ENCODE measurements around the gene CCN5. TPM values are rescaled to one million over a fixed set of nuclear protein-coding genes. Genes with fewer than 3 reads are reported as not detected.
A peak's percentile ranks its signal among the peaks of the same experiment; 100 is the strongest.

CCN5 gene
- total RNA-seq, 1 experiment from 2014 or later, result 0.26 TPM

DNA sequence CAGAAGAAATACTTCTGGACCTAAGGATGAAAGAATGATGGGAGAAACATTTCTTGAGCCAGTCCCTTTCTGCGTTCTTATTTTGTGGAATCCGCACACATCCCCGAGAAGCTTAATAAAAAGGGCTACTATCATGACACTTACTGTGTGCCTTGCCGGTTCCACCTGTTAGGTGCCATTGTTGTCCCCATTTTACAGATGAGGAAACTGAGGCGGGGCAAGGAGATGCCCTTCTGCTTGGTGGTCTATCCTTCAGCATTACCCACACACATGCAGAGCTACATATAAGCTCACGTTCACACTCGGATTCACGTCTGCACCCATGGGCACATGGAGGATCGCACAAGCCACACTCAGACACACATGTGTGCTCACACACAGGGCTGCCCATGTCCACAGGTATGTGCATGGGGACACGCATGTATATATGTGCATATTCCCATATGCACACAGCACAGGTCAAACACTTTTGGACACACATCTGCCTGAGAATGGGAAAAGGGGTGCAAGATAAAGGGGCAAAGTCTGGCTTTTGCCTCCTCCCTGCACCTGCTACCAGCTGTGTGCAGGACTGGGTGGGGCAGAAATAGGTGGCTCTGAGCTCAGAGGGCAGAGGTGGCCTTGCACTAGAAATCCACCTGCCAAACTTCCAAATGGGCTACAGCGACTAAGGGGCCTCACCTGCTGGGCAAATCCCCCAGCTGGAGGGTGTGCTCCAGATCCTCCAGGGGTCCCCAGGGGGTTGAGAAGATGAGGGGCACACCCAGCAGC is 33.2 kb upstream of the CCN5 start:
- CTCF ChIA-PET, result interaction anchor here (0.6 to 2.9 kb wide), 4 partner anchors 36 to 297 kb away, joined by 3 to 17 read pairs (median 4); no protein-coding TSS in a partner anchor
- no peak for ATAC-seq
- no peak for DNase-seq
- no peaks in the 10 kb centered on the region for H3K9me2 ChIP-seq (replicated peaks; ENCODE audit: low read length)
- no peaks in the 10 kb centered on the region for H4K20me1 ChIP-seq (ENCODE audit: low read length)
- H3K4me1 ChIP-seq (ENCODE audit: insufficient read depth, low read length), result peaks cover 10% of the 10 kb centered on the region
- H3K9me3 ChIP-seq (ENCODE audit: low read length), result no peaks in the 10 kb centered on the region
- POLR2A ChIA-PET (ENCODE audit: unreplicated experiment), result no interaction called here
- TF ChIP-seq EZH2phosphoT487 (IDR thresholded peaks at IDR 0.05; ENCODE audit: borderline replicate concordance, low read length), result no peak
- TF ChIP-seq EZH2 (IDR thresholded peaks at IDR 0.05; ENCODE audit: low read length, unreplicated experiment), result no peak
- no peak for TF ChIP-seq CTCF (conservative IDR thresholded peaks at IDR 0.05; ENCODE audit: low read depth, low read length)
- H3K4me3 ChIP-seq (ENCODE audit: low read length), result no peak overlapping the region
- intact Hi-C loops (cut with micrococcal nuclease), result no loop called here
- no peaks in the 10 kb centered on the region for H3F3A ChIP-seq (ENCODE audit: low read length, unreplicated experiment)
- H3K4me2 ChIP-seq (ENCODE audit: low read length), result no peak overlapping the region
- no peak overlapping the region for H3K27ac ChIP-seq (ENCODE audit: low read length)
- no peak overlapping the region for H3K9ac ChIP-seq (ENCODE audit: low read length)
- no TSS peak for BruUV-seq (replicated peaks)
- no peaks in the 10 kb centered on the region for H3K79me2 ChIP-seq (ENCODE audit: low read length)
- H3K36me3 ChIP-seq (ENCODE audit: low read depth, low read length), result no peaks in the 10 kb centered on the region
- no peaks in the 10 kb centered on the region for H3K27me3 ChIP-seq (ENCODE audit: low read length)
- no peak overlapping the region for H2AFZ ChIP-seq (ENCODE audit: low read length)

- ATAC-seq (peak; percentile 85), DNase-seq (peak; percentile 87)
- ChIA-PET CTCF (interaction anchor here (0.7 to 2.9 kb wide), 5 partner anchors 34 to 202 kb away, joined by 3 to 17 read pairs (median 3); partner anchors contain the start of gene YWHAB), POLR2A (ENCODE audit: unreplicated experiment) (interaction anchor here (0.6 kb wide), 1 partner anchor 26 kb away, joined by 3 read pairs; no protein-coding TSS in a partner anchor)
- H3K9ac ChIP-seq (ENCODE audit: low read length), result no peak overlapping the region
- H2AFZ ChIP-seq (ENCODE audit: low read length), result peak overlapping the region; percentile 67
- H3K79me2 ChIP-seq (ENCODE audit: low read length), result no peaks in the 10 kb centered on the region
- peaks cover 10% of the 10 kb centered on the region for H3K4me1 ChIP-seq (ENCODE audit: insufficient read depth, low read length)
- no TSS peak for BruUV-seq (replicated peaks)
- TF ChIP-seq CTCF (conservative IDR thresholded peaks at IDR 0.05; ENCODE audit: low read depth, low read length) (peak; percentile 89), EZH2phosphoT487 (IDR thresholded peaks at IDR 0.05; ENCODE audit: borderline replicate concordance, low read length) (no peak)
- H3K27me3 ChIP-seq (ENCODE audit: low read length), result no peaks in the 10 kb centered on the region
- intact Hi-C loops (cut with micrococcal nuclease), result loop anchor here (1.0 to 2.0 kb wide), 2 partner anchors 31 to 183 kb away; no protein-coding TSS in a partner anchor
- no peaks in the 10 kb centered on the region for H3K9me2 ChIP-seq (replicated peaks; ENCODE audit: low read length)
- H3K36me3 ChIP-seq (ENCODE audit: low read depth, low read length), result no peaks in the 10 kb centered on the region
- no peaks in the 10 kb centered on the region for H3K9me3 ChIP-seq (ENCODE audit: low read length)
- no peaks in the 10 kb centered on the region for H4K20me1 ChIP-seq (ENCODE audit: low read length)
- no peak overlapping the region for H3K4me3 ChIP-seq (ENCODE audit: low read length)
- peak overlapping the region; percentile 32 for H3K4me2 ChIP-seq (ENCODE audit: low read length)
- no peak overlapping the region for H3K27ac ChIP-seq (ENCODE audit: low read length)
- H3F3A ChIP-seq (ENCODE audit: low read length, unreplicated experiment), result no peaks in the 10 kb centered on the region
These were observed 31.7 kb upstream of the CCN5 start for GRCh38 chr20:44683263-44684046.
